ENCODE measurements around the gene WDR27. TPM values are rescaled to one million over a fixed set of nuclear protein-coding genes. Genes with fewer than 3 reads are reported as not detected.
A peak's percentile ranks its signal among the peaks of the same experiment; 100 is the strongest.

WDR27 gene
- total RNA-seq, 2 donors from 2014 or later = 45.0 to 46.1 TPM

DNA sequence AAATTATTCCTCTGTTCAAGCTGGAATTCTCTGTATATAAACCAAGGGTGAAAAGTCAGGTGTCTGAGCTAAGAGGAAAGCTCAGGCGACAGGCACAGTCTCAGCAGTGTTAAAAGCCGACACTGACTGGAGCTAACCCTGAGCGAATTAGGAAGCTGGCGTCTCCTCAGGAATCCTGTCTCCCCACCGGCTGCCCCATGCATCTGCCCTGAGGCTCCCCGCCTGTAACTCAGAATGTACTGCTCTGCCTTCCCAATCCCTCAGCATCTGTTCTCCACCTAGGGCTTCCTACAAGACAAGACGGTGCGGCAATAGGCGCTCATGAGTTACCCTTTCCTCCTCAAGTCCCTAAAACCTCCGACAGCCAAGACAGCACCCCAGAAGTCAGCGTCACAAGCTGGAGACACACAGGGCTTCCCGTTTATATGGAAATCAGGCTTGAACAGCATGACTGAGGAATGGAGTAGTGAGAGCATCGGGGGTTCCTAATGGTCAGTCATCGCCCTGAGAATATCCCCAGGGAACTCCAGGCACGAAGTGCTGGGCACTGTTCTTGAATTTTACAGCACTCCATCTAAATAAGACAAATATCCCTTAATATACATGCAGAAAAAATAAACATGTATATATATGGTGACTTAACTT lies 33.5 kb downstream of the WDR27 start:
- Mint-ChIP-seq H3K27me3 (ENCODE audit: low read depth) (no peaks in the 10 kb centered on the region), H3K4me1 (ENCODE audit: low read depth) (no peaks in the 10 kb centered on the region), H3K9me3 (no peaks in the 10 kb centered on the region), H3K4me3 (no peak overlapping the region), H3K36me3 (ENCODE audit: insufficient read depth in 2 of 2) (peaks cover 0 to 14% of the 10 kb centered on the region in 2 donors), H3K27ac (no peak overlapping the region)
- DNase-seq = no peak
- no peak for ATAC-seq (replicated peaks in 1 of 2)

DNA sequence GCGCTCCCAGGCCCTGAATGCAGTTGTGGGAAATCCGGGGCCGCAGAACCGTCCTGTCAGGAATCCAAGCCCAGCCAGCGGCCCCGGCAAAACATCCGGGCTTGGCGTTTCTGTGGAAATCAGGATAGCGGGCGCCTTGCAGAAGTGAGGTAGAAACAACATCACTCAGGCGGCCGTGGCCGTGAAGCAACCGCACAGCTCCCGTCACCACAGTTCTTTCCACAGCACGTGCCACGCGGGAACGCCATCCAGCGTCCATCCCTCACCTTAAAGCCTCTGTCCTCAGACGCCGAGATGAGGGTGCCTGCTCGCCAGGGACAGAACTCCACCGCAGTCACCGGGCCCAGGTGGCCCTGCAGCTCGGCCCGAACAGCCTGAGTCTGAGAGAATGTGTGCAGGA lies 34.1 kb downstream of the WDR27 start:
- Mint-ChIP-seq H3K9me3 (no peaks in the 10 kb centered on the region), H3K27me3 (ENCODE audit: low read depth) (no peaks in the 10 kb centered on the region), H3K36me3 (ENCODE audit: insufficient read depth in 2 of 2) (peaks cover 0 to 15% of the 10 kb centered on the region in 2 donors), H3K27ac (no peak overlapping the region), H3K4me3 (no peak overlapping the region), H3K4me1 (ENCODE audit: low read depth) (no peaks in the 10 kb centered on the region)
- no peak for DNase-seq
- no peak for ATAC-seq (replicated peaks in 1 of 2)

DNA sequence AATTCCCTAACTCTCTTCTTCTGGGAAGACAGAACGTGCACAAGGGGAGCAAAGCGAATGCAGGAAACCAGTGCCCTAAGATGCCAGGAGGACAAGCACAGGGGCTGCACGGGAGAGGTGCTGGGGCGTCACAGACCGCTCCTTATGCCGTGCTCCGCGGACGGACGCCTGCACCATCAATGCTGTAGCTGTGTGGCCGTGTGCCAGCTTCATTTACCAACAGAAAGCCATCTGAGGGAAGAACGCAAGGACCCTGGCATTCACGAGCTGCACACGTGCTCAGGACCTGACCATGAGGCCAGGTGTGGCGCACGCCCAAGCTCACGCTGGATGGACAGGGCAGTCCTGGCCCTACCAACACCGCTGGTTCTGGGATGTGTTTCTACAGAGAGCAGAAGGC lies 35.4 kb downstream of the WDR27 start:
- H3K4me3 Mint-ChIP-seq = no peak overlapping the region
- no peak overlapping the region for H3K27ac Mint-ChIP-seq
- no peaks in the 10 kb centered on the region for H3K27me3 Mint-ChIP-seq (ENCODE audit: low read depth)
- peaks cover 0 to 15% of the 10 kb centered on the region in 2 donors for H3K36me3 Mint-ChIP-seq (ENCODE audit: insufficient read depth in 2 of 2)
- no peaks in the 10 kb centered on the region for H3K4me1 Mint-ChIP-seq (ENCODE audit: low read depth)
- no peak for ATAC-seq (replicated peaks in 1 of 2)
- no peaks in the 10 kb centered on the region for H3K9me3 Mint-ChIP-seq
- no peak for DNase-seq

DNA sequence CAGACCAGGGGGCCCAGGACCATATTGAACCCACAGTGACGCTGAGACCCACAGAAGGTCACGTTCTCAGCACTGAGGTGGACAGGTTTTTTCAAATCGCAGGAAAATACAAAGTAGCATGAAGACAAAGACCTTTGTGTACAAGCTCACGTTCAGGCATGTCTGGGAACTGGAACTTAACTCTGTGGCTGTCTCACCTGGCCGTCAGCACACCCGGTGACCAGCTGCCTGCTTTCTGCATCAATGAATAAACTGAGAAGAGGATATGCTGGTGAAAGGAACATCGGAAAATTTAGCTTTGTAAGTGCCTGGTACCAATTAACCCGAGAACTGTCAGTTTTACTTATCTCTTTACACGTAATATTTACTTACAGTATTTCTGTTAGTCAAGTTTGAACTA lies 36.5 kb downstream of the WDR27 start:
- no peak for DNase-seq
- H3K9me3 Mint-ChIP-seq = no peaks in the 10 kb centered on the region
- no peaks in the 10 kb centered on the region for H3K27me3 Mint-ChIP-seq (ENCODE audit: low read depth)
- no peak for ATAC-seq (replicated peaks in 1 of 2)
- H3K27ac Mint-ChIP-seq = no peak overlapping the region
- H3K36me3 Mint-ChIP-seq (ENCODE audit: insufficient read depth in 2 of 2) = peaks cover 0 to 15% of the 10 kb centered on the region in 2 donors
- no peaks in the 10 kb centered on the region for H3K4me1 Mint-ChIP-seq (ENCODE audit: low read depth)
- H3K4me3 Mint-ChIP-seq = no peak overlapping the region

DNA sequence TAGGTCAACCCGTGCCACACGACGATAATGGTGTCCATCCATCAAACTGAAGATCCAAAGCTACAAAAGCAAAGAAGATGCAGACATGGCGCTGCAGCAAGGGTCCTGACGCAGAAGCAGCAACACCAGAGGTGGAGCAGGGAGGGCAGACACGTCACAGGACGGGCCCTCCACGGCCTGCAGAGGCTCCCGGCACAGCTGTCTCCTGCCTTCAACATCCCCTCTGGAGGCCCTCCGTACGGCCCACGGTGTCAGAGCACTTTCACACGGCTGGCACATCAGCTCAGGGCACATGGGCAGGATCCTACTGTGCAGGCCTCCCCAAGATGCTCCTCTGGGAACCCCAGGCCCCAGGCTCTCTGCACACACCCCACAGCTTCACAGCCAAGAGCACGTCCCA lies 37.6 kb downstream of the WDR27 start:
- no peaks in the 10 kb centered on the region for H3K27me3 Mint-ChIP-seq (ENCODE audit: low read depth)
- H3K36me3 Mint-ChIP-seq (ENCODE audit: insufficient read depth in 2 of 2) = peaks cover 3 to 16% of the 10 kb centered on the region in 2 donors
- no peaks in the 10 kb centered on the region for H3K4me1 Mint-ChIP-seq (ENCODE audit: low read depth)
- no peaks in the 10 kb centered on the region for H3K9me3 Mint-ChIP-seq
- no peak overlapping the region for H3K27ac Mint-ChIP-seq
- H3K4me3 Mint-ChIP-seq = no peak overlapping the region
- DNase-seq (no peak), ATAC-seq (replicated peaks in 1 of 2) (no peak)

DNA sequence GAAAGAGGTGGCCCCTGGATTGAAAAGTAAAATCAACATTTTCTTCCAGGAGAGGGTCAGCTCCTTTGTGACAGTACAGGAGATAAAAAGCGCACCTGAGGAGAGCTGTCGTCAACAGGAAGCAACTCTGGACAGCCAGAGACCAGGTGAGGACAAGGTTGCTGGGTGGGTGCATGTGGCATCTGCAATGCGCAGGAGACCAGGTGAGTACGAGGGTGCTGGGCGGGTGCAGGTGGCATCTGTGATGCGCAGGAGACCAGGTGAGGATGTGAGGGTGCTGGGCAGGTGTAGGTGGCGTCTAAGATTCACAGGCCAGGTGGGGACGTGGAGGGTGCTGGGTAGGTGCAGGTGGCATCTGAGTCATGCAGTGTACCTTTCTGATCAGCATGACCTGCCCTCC lies 38.4 kb downstream of the WDR27 start:
- no peaks in the 10 kb centered on the region for H3K27me3 Mint-ChIP-seq (ENCODE audit: low read depth)
- ATAC-seq (replicated peaks in 1 of 2) (no peak), DNase-seq (no peak)
- H3K36me3 Mint-ChIP-seq (ENCODE audit: insufficient read depth in 2 of 2) = peaks cover 3 to 18% of the 10 kb centered on the region in 2 donors
- H3K4me1 Mint-ChIP-seq (ENCODE audit: low read depth) = no peaks in the 10 kb centered on the region
- no peak overlapping the region for H3K27ac Mint-ChIP-seq
- H3K4me3 Mint-ChIP-seq = no peak overlapping the region
- no peaks in the 10 kb centered on the region for H3K9me3 Mint-ChIP-seq

DNA sequence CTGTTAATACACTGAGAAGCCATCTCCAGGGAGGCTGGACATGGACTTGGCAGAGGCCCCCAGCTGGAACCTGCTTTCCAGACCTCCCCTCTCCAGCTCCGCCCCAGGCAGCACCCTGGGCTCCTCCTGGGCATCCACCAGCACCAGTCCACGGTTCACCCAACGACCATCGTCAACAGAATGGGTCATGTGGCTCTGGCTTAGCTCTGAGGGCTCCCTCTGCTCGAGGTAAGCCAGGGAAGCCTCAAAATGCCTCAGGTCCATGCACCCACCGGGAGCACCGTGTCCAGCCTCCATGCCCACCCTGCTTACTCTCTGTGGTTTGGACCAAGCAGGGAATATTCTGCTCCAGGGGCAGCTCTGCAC lies 40.5 kb downstream of the WDR27 start:
- Mint-ChIP-seq H3K9me3 (no peaks in the 10 kb centered on the region), H3K27me3 (ENCODE audit: low read depth) (no peaks in the 10 kb centered on the region), H3K27ac (no peak overlapping the region), H3K36me3 (ENCODE audit: insufficient read depth in 2 of 2) (peaks cover 3 to 16% of the 10 kb centered on the region in 2 donors), H3K4me3 (no peak overlapping the region), H3K4me1 (ENCODE audit: low read depth) (no peaks in the 10 kb centered on the region)
- DNase-seq (no peak), ATAC-seq (replicated peaks in 1 of 2) (no peak)

DNA sequence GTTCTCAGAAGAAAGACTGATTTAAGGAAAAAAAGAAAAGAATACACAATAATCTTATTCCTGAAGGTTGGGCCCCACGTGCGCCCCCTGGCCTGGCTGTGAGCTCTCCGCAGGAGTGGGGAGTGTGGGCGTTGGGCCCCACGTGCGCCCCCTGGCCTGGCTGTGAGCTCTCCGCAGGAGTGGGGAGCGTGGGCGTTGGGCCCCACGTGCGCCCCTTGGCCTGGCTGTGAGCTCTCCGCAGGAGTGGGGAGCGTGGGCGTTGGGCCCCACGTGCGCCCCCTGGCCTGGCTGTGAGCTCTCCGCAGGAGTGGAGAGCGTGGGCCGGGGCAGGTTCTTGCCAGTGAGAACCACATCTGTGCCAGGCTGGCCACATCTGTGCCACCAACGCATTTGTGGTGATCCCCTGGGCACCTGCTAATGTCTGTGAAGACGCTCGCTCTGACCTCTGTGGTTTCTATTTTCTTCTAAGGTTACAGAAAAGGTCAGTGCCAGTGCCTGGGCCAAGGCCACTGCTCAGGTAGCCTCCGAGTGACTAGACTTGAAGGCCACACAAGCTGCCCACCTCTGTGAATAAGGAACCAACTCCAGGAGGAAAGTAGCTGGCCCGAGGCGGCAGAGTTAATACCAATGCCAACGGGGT lies 41.0 kb downstream of the WDR27 start:
- Mint-ChIP-seq H3K36me3 (ENCODE audit: insufficient read depth in 2 of 2) (peaks cover 3 to 18% of the 10 kb centered on the region in 2 donors), H3K9me3 (no peaks in the 10 kb centered on the region), H3K4me1 (ENCODE audit: low read depth) (no peaks in the 10 kb centered on the region)

DNA sequence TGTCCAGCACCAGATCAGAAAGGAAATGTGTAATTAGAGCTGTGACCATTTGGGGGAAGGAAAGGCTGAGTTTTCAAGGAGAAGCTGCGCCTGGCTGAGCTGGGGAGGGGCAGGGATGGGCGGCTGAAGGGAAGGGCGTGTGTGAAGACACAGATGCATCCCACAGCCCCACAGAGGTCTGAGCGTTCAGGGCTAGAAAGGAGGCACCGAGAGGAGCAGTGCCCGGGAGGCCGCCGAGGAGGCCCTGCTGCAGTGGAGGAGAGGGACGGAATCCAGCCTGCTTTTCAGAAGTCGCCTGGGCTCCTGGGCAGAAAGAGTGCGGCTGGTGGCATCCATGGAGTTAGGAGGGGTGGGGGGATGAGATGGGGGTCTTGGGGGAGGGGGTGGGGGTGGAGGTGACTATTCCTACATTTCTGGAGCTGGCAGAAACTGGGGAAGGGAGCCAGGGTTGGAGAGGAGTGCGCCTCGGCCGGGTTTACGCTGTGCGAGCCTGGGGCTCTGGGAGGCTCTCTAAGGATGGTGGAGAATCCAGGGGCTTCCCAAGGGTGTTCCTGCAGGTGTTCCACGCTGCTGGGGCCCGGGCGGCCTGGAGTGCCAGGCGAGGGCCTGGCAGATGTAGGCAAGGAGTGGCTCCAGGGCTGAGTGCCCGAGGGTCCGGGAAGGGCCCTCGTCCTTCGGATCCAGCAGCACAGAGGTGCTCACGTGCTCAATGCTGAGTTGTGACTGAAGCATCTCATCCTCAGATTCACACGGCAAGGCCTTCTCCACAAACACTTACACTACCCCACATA lies 41.8 kb downstream of the WDR27 start:
- H3K4me1 Mint-ChIP-seq (ENCODE audit: low read depth) = peaks cover 6% of the 10 kb centered on the region
- no peak for ATAC-seq (replicated peaks in 1 of 2)
- no peak overlapping the region for H3K27ac Mint-ChIP-seq
- H3K9me3 Mint-ChIP-seq = no peaks in the 10 kb centered on the region
- H3K27me3 Mint-ChIP-seq (ENCODE audit: low read depth) = no peaks in the 10 kb centered on the region
- no peak overlapping the region for H3K4me3 Mint-ChIP-seq
- no peak for DNase-seq
- peaks cover 3 to 17% of the 10 kb centered on the region in 2 donors for H3K36me3 Mint-ChIP-seq (ENCODE audit: insufficient read depth in 2 of 2)

More for the DNA sequence above, 41.0 kb downstream of the WDR27 start:
- DNase-seq = no peak
- ATAC-seq (replicated peaks in 1 of 2) = no peak
- Mint-ChIP-seq H3K27ac (no peak overlapping the region), H3K4me3 (no peak overlapping the region), H3K27me3 (ENCODE audit: low read depth) (no peaks in the 10 kb centered on the region)

DNA sequence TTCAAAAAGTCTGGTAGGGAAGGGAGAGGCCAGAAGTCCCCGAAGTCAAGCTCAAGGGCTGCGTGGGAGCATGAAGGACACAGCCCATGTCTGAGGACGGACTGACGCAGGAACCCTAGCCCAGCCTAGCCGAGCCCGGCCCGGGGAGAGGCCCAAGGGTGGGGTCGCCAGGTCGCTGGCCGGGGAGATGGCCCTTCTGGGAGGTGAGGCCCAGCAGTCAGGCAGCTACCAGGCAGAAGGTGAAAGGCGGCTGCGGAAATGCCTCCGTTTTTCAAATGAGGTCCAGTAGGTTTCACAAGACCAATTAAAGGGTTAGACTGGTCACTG lies 44.6 kb downstream of the WDR27 start:
- H3K36me3 Mint-ChIP-seq (ENCODE audit: insufficient read depth in 2 of 2) = peaks cover 3 to 10% of the 10 kb centered on the region in 2 donors
- H3K9me3 Mint-ChIP-seq = no peaks in the 10 kb centered on the region
- H3K27ac Mint-ChIP-seq = no peak overlapping the region
- H3K4me3 Mint-ChIP-seq = no peak overlapping the region
- no peak for ATAC-seq (replicated peaks in 1 of 2)
- no peak for DNase-seq
- H3K27me3 Mint-ChIP-seq (ENCODE audit: low read depth) = no peaks in the 10 kb centered on the region
- H3K4me1 Mint-ChIP-seq (ENCODE audit: low read depth) = peaks cover 14% of the 10 kb centered on the region

DNA sequence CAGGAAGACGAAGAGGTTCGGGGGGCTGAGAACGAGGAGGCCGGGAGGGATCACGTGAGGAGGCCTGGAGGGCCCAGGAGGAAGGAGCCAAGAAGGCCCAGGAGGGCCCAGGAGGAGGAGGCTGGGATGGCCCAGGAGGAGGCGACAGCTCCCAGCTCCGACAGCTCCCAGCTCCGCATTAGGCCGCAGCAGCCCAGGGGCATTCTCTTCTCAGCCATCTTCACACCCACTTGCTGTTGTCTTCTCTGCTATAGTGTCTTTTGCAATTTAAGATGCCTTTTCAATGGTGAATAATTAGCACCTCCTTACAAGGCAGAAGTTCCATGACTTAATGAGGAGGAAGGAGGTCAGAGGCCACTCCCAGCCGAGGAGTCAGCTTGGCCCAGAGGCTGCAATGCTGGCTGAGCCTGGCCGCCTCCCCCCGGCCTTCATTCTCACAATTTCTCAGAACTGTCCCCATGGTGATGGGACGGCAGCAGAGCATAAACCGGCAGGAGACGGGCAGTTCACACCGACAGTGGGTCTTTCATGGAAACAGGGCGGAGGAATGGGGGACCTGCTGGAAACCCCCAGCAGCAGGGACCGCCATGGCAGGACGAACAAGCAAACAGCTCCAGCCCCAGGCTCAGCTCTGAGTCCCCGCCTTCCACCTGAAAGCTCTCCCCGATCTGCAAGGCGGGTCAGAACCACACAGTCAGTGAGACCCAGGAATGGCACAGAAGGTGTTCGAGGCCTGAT lies 45.1 kb downstream of the WDR27 start:
- Mint-ChIP-seq H3K27me3 (ENCODE audit: low read depth) (no peaks in the 10 kb centered on the region), H3K9me3 (no peaks in the 10 kb centered on the region)
- no peak for ATAC-seq (replicated peaks in 1 of 2)

DNA sequence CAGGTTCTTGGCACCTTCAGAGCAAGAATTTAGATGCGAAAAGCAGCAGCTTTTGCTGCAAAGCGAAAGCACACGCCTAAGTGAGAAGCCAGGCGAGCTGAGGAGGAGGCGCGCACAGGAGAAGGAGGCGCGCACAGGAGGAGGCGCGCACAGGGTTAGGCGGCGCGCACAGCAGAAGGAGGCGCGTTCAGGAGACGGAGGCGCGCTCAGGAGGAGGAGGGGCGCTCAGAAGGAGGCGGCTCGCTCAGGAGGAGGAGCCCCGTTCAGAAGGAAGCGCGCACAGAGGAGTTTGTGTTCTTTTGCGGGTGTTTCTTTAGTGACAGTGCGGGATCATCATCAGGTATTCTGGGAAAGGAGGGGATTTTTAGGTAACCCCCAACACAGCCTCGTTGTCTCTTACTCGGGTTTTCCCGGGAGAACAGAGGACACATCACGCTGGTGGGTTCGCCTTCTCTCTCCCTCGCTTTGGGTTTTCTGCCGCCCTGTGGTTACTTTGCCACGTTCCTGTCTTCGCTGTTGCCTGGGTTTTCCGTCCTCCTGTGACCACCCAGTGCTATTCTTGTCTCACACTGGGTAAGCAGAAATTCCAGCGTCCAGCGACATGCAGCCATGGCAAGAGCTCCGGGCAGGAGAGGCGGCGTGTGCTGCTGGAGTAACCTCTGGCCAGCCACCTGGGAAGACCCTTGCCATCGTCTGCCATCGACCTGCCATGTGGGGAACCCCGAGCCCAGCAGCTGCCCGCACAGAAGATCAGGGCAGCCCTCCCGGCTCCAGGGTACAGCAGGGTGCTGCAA lies 47.0 kb downstream of the WDR27 start:
- no peaks in the 10 kb centered on the region for H3K27me3 Mint-ChIP-seq (ENCODE audit: low read depth)

More for the DNA sequence above, 45.1 kb downstream of the WDR27 start:
- H3K36me3 Mint-ChIP-seq (ENCODE audit: insufficient read depth in 2 of 2) = peaks cover 3 to 11% of the 10 kb centered on the region in 2 donors
- no peak overlapping the region for H3K27ac Mint-ChIP-seq
- H3K4me1 Mint-ChIP-seq (ENCODE audit: low read depth) = peaks cover 14% of the 10 kb centered on the region
- no peak for DNase-seq
- no peak overlapping the region for H3K4me3 Mint-ChIP-seq

More for the DNA sequence above, 47.0 kb downstream of the WDR27 start:
- DNase-seq (peak; percentile 60 to 67), ATAC-seq (replicated peaks in 1 of 2) (peak; percentile 96 to 97)
- Mint-ChIP-seq H3K36me3 (ENCODE audit: insufficient read depth in 2 of 2) (peaks cover 3 to 12% of the 10 kb centered on the region in 2 donors), H3K4me1 (ENCODE audit: low read depth) (peaks cover 14% of the 10 kb centered on the region), H3K4me3 (peak overlapping the region; percentile 76 to 80), H3K27ac (peak overlapping the region; percentile 71), H3K9me3 (no peaks in the 10 kb centered on the region)

Data from activated T-cell treated with anti-CD3 and anti-CD28 coated beads, Interleukin-2, amount 50 U/mL, for 72 hours (primary cell).